Measurements from ENCODE around the gene CNNM3. TPM values are rescaled to one million over a fixed set of nuclear protein-coding genes. Genes with fewer than 3 reads are reported as not detected.
A peak's percentile ranks its signal among the peaks of the same experiment; 100 is the strongest.

CNNM3 gene
- total RNA-seq, 2 experiments from 2014 or later = 28.0 to 30.5 TPM

GRCh38 chr2:96841701-96842495 lies 25.8 kb downstream of the CNNM3 start:
- Mint-ChIP-seq H3K9me3 (ENCODE audit: low read depth) (no peaks in the 10 kb centered on the region), H3K4me1 (peaks cover 22% of the 10 kb centered on the region), H3K27me3 (no peaks in the 10 kb centered on the region), H3K36me3 (peaks cover 12% of the 10 kb centered on the region), H3K27ac (no peak overlapping the region), H3K4me3 (no peak overlapping the region)
- ATAC-seq (no peak), DNase-seq (no peak)
- CTCF ChIA-PET = interaction anchor here (1.6 to 2.2 kb wide), 2 partner anchors 15 to 271 kb away, joined by 3 to 12 read pairs; partner anchors contain the start of genes ANKRD36 and ANKRD39

- ATAC-seq = no peak
- Mint-ChIP-seq H3K36me3 (peaks cover 15% of the 10 kb centered on the region), H3K27ac (no peak overlapping the region), H3K4me3 (no peak overlapping the region), H3K27me3 (no peaks in the 10 kb centered on the region), H3K4me1 (peaks cover 24% of the 10 kb centered on the region), H3K9me3 (ENCODE audit: low read depth) (no peaks in the 10 kb centered on the region)
- DNase-seq = no peak
- CTCF ChIA-PET = interaction anchor here (1.6 to 2.2 kb wide), 2 partner anchors 15 to 270 kb away, joined by 3 to 12 read pairs; partner anchors contain the start of genes ANKRD36 and ANKRD39
Measured at GRCh38 chr2:96842600-96842999, 26.5 kb downstream of the CNNM3 start.

GRCh38 chr2:96843538-96844268 lies 27.6 kb downstream of the CNNM3 start, which contains the start of gene ANKRD23:
TSS of gene ANKRD23 (minus strand) at chr2:96844021. CDS start at chr2:96843992, 29 bp downstream.
- Mint-ChIP-seq H3K27ac (no peak within 1 kb of the TSS), H3K4me1 (peaks cover 27% of the 10 kb centered on the region), H3K27me3 (no peaks in the 10 kb centered on the region), H3K36me3 (peaks cover 20% of the 10 kb centered on the region), H3K4me3 (no peak within 1 kb of the TSS), H3K9me3 (ENCODE audit: low read depth) (no peaks in the 10 kb centered on the region)
- DNase-seq (no peak), ATAC-seq (no peak)
- CTCF ChIA-PET = interaction anchor here (2.2 kb wide), 1 partner anchor 13 kb away, joined by 12 read pairs; the partner anchor contains the start of gene ANKRD39

- Mint-ChIP-seq H3K4me1 (peaks cover 21% of the 10 kb centered on the region), H3K27ac (no peak overlapping the region), H3K4me3 (no peak overlapping the region), H3K27me3 (no peaks in the 10 kb centered on the region), H3K36me3 (peaks cover 20% of the 10 kb centered on the region), H3K9me3 (ENCODE audit: low read depth) (no peaks in the 10 kb centered on the region)
- no peak for ATAC-seq
- CTCF ChIA-PET = interaction anchor here (1.0 kb wide), 1 partner anchor 106 kb away, joined by 3 read pairs; no protein-coding TSS in a partner anchor
- no peak for DNase-seq
Measured at GRCh38 chr2:96844405-96844808, 28.3 kb downstream of the CNNM3 start.

GRCh38 chr2:96846825-96847224 lies 30.8 kb downstream of the CNNM3 start:
- CTCF ChIA-PET = interaction anchor here (1.1 to 1.8 kb wide), 2 partner anchors 11 to 114 kb away, joined by 3 to 8 read pairs; partner anchors contain the start of gene ANKRD39
- Mint-ChIP-seq H3K9me3 (ENCODE audit: low read depth) (no peaks in the 10 kb centered on the region), H3K27me3 (no peaks in the 10 kb centered on the region), H3K4me3 (no peak overlapping the region), H3K36me3 (peaks cover 24% of the 10 kb centered on the region), H3K4me1 (peaks cover 9% of the 10 kb centered on the region), H3K27ac (no peak overlapping the region)
- ATAC-seq (no peak), DNase-seq (no peak)

GRCh38 chr2:96847586-96847985 lies 31.5 kb downstream of the CNNM3 start:
- CTCF ChIA-PET = interaction anchor here (1.1 to 1.8 kb wide), 2 partner anchors 10 to 114 kb away, joined by 3 to 8 read pairs; partner anchors contain the start of gene ANKRD39
- no peaks in the 10 kb centered on the region for H3K9me3 Mint-ChIP-seq (ENCODE audit: low read depth)
- H3K27me3 Mint-ChIP-seq = no peaks in the 10 kb centered on the region
- ATAC-seq (no peak), DNase-seq (no peak)
- peaks cover 28% of the 10 kb centered on the region for H3K36me3 Mint-ChIP-seq
- no peak overlapping the region for H3K4me3 Mint-ChIP-seq
- H3K27ac Mint-ChIP-seq = no peak overlapping the region
- H3K4me1 Mint-ChIP-seq = peaks cover 9% of the 10 kb centered on the region

- CTCF ChIA-PET = interaction anchor here (1.8 kb wide), 1 partner anchor 10 kb away, joined by 8 read pairs; the partner anchor contains the start of gene ANKRD39
- Mint-ChIP-seq H3K4me3 (no peak overlapping the region), H3K27me3 (no peaks in the 10 kb centered on the region), H3K9me3 (ENCODE audit: low read depth) (no peaks in the 10 kb centered on the region), H3K4me1 (peaks cover 9% of the 10 kb centered on the region), H3K27ac (no peak overlapping the region), H3K36me3 (peaks cover 34% of the 10 kb centered on the region)
- DNase-seq (no peak), ATAC-seq (no peak)
Measured at GRCh38 chr2:96848264-96848663, 32.2 kb downstream of the CNNM3 start.

- CTCF ChIA-PET = interaction anchor here (0.5 to 1.4 kb wide), 3 partner anchors 7 to 108 kb away, joined by 3 to 6 read pairs (median 3); no protein-coding TSS in a partner anchor
- H3K4me1 Mint-ChIP-seq = peaks cover 22% of the 10 kb centered on the region
- ATAC-seq = no peak
- no peaks in the 10 kb centered on the region for H3K27me3 Mint-ChIP-seq
- no peaks in the 10 kb centered on the region for H3K9me3 Mint-ChIP-seq (ENCODE audit: low read depth)
- no peak overlapping the region for H3K4me3 Mint-ChIP-seq
- no peak overlapping the region for H3K27ac Mint-ChIP-seq
- no peak for DNase-seq
- H3K36me3 Mint-ChIP-seq = peaks cover 35% of the 10 kb centered on the region
Measured at GRCh38 chr2:96852667-96853066, 36.6 kb downstream of the CNNM3 start.

- CTCF ChIA-PET = interaction anchor here (0.5 to 0.9 kb wide), 2 partner anchors 8 to 19 kb away, joined by 3 read pairs; no protein-coding TSS in a partner anchor
- DNase-seq (no peak), ATAC-seq (no peak)
- Mint-ChIP-seq H3K27ac (no peak overlapping the region), H3K36me3 (peaks cover 31% of the 10 kb centered on the region), H3K4me3 (no peak overlapping the region), H3K4me1 (peaks cover 20% of the 10 kb centered on the region), H3K27me3 (no peaks in the 10 kb centered on the region), H3K9me3 (ENCODE audit: low read depth) (no peaks in the 10 kb centered on the region)
Measured at GRCh38 chr2:96853321-96853720, 37.3 kb downstream of the CNNM3 start.

GRCh38 chr2:96856776-96857666 lies 41.0 kb downstream of the CNNM3 start:
- Mint-ChIP-seq H3K27me3 (no peaks in the 10 kb centered on the region), H3K36me3 (peaks cover 21% of the 10 kb centered on the region), H3K4me1 (peaks cover 36% of the 10 kb centered on the region), H3K4me3 (peak overlapping the region; percentile 89), H3K27ac (peak overlapping the region; percentile 88), H3K9me3 (ENCODE audit: low read depth) (no peaks in the 10 kb centered on the region)
- DNase-seq (peak; percentile 64), ATAC-seq (peak; percentile 2)
- CTCF ChIA-PET = interaction anchor here (0.6 to 4.0 kb wide), 46 partner anchors 10 to 320 kb away, joined by 3 to 178 read pairs (median 6); partner anchors contain the start of genes ANKRD23, ANKRD36, ARID5A and CNNM3

GRCh38 chr2:96857667-96858372 lies 41.8 kb downstream of the CNNM3 start, which contains the start of gene ANKRD39:
TSS of gene ANKRD39 (minus strand) at chr2:96858016. CDS start at chr2:96857987, 29 bp downstream.
- peaks cover 16% of the 10 kb centered on the region for H3K36me3 Mint-ChIP-seq
- H3K9me3 Mint-ChIP-seq (ENCODE audit: low read depth) = no peaks in the 10 kb centered on the region
- H3K27me3 Mint-ChIP-seq = no peaks in the 10 kb centered on the region
- peaks cover 38% of the 10 kb centered on the region for H3K4me1 Mint-ChIP-seq
- CTCF ChIA-PET = interaction anchor here (0.6 to 4.0 kb wide), 48 partner anchors 9 to 320 kb away, joined by 3 to 178 read pairs (median 6); partner anchors contain the start of genes ANKRD23, ANKRD36, ARID5A and CNNM3
- peak; percentile 95 for ATAC-seq
- DNase-seq = peak; percentile 98
- H3K4me3 Mint-ChIP-seq = peak within 1 kb of the TSS; percentile 89
- H3K27ac Mint-ChIP-seq = peak within 1 kb of the TSS; percentile 88
